IMR-90 (cell line): ENCODE results near the gene NDRG4. TPM values are rescaled to one million over a fixed set of nuclear protein-coding genes. Genes with fewer than 3 reads are reported as not detected.
A peak's percentile ranks its signal among the peaks of the same experiment; 100 is the strongest.

ENCODE experiments used
- ATAC-seq: fragments of 200-7000 bp; cut with Tn5 transposase; 2 replicates; pipeline ENCODE4 v1.9.1; 2020; ENCODE audit warnings: low read depth, mild to moderate bottlenecking, moderate library complexity
- BruUV-seq: library from RNA; stranded (reverse); fragments of 400-500 nt; replicated peaks from 2 replicates; lab custom pipeline; 2021; lab: Mats Ljungman, UMichigan
- CTCF ChIA-PET: fragments of 300-600 bp; formaldehyde crosslinking; extraction: SDS; loops from one replicate; lab custom pipeline; 2021; ENCODE audit warnings: antibody characterized with exemption; lab: Yijun Ruan, JAX
- POLR2A ChIA-PET: fragments of 300-600 bp; sonication (Branson Sonifier 250); formaldehyde crosslinking; loops from one replicate; lab custom pipeline; 2022; ENCODE audit warnings: antibody characterized with exemption; ENCODE audit not compliant: unreplicated experiment; lab: Charles Lee
- DNase-seq: peaks from one replicate; pipeline ENCODE4 v3.0.0; 2013
- H2AFZ ChIP-seq: replicated peaks from 2 replicates; pipeline ENCODE3; 2013; ENCODE audit warnings: low read length, mild to moderate bottlenecking; ENCODE audit not compliant: poor library complexity
- H2AK5ac ChIP-seq: 2 replicates; pipeline ENCODE4 v1.6.1; 2013; ENCODE audit warnings: low read depth, low read length, inconsistent platforms
- H2AK9ac ChIP-seq: replicated peaks from 2 replicates; pipeline ENCODE3; 2013; ENCODE audit warnings: mild to moderate bottlenecking, low read depth, low read length, moderate library complexity; ENCODE audit not compliant: poor library complexity
- H2BK120ac ChIP-seq: 2 replicates; pipeline ENCODE4 v1.6.1; 2013; ENCODE audit warnings: low read depth, low read length, inconsistent platforms
- H2BK15ac ChIP-seq: 3 replicates; pipeline ENCODE4 v1.6.1; 2013; ENCODE audit warnings: low read depth, low read length, inconsistent platforms
- H2BK20ac ChIP-seq: 2 replicates; pipeline ENCODE4 v1.6.1; 2013; ENCODE audit warnings: low read depth, mild to moderate bottlenecking, inconsistent platforms, low read length, moderate library complexity
- H2BK5ac ChIP-seq: 2 replicates; pipeline ENCODE4 v1.6.1; 2013; ENCODE audit warnings: mild to moderate bottlenecking, low read depth, low read length, inconsistent platforms; ENCODE audit not compliant: poor library complexity, severe bottlenecking
- H3K14ac ChIP-seq: replicated peaks from 2 replicates; pipeline ENCODE4 v1.6.1; 2013; ENCODE audit warnings: low read depth, low read length, inconsistent platforms
- H3K18ac ChIP-seq: 2 replicates; pipeline ENCODE4 v1.6.1; 2013; ENCODE audit warnings: low read depth, low read length, control low read depth
- H3K23ac ChIP-seq: 2 replicates; pipeline ENCODE4 v1.6.1; 2013; ENCODE audit warnings: low read depth, low read length, inconsistent platforms
- H3K27ac ChIP-seq: 2 replicates; pipeline ENCODE4 v1.5.1; 2013; ENCODE audit warnings: mild to moderate bottlenecking, control low read depth, low read length; ENCODE audit not compliant: insufficient read depth
- H3K27me3 ChIP-seq: 2 replicates; pipeline ENCODE4 v1.6.1; 2013; ENCODE audit warnings: low read length; ENCODE audit not compliant: control insufficient read depth, insufficient read depth
- H3K36me3 ChIP-seq: 2 replicates; pipeline ENCODE4 v1.6.1; 2013; ENCODE audit warnings: low read length, mixed read lengths; ENCODE audit not compliant: control insufficient read depth, insufficient read depth
- H3K4ac ChIP-seq: 2 replicates; pipeline ENCODE4 v1.6.1; 2013; ENCODE audit warnings: low read depth, low read length, inconsistent platforms
- H3K4me1 ChIP-seq: 2 replicates; pipeline ENCODE4 v1.6.1; 2013; ENCODE audit warnings: low read length, mixed read lengths; ENCODE audit not compliant: control insufficient read depth, insufficient read depth
- H3K4me2 ChIP-seq: 2 replicates; pipeline ENCODE4 v1.6.1; 2013; ENCODE audit warnings: low read depth, mild to moderate bottlenecking, control low read depth, low read length, moderate library complexity
- H3K4me3 ChIP-seq: 2 replicates; pipeline ENCODE4 v1.5.1; 2013; ENCODE audit warnings: low read depth, mild to moderate bottlenecking, control low read depth, low read length, moderate library complexity; ENCODE audit not compliant: insufficient read depth
- H3K56ac ChIP-seq: 2 replicates; pipeline ENCODE4 v1.6.1; 2013; ENCODE audit warnings: low read length, inconsistent platforms; ENCODE audit not compliant: insufficient read depth; ENCODE audit errors: extremely low read depth
- H3K79me1 ChIP-seq, 2 experiments: 2 replicates each; pipeline ENCODE4 v1.6.1; 2013; ENCODE audit warnings: low read length in 2 of 2, inconsistent platforms in 1 of 2, low read depth in 1 of 2
- H3K9ac ChIP-seq: 2 replicates; pipeline ENCODE4 v1.6.1; 2013; ENCODE audit warnings: low read depth, low read length, control low read depth
- H3K9me1 ChIP-seq: 2 replicates; pipeline ENCODE4 v1.6.1; 2013; ENCODE audit warnings: low read length, inconsistent platforms; ENCODE audit not compliant: insufficient read depth
- H3K9me3 ChIP-seq: 2 replicates; pipeline ENCODE4 v1.6.1; 2013; ENCODE audit warnings: low read length; ENCODE audit not compliant: control insufficient read depth, insufficient read depth
- H4K20me1 ChIP-seq: 2 replicates; pipeline ENCODE4 v1.6.1; 2013; ENCODE audit warnings: low read length, inconsistent platforms; ENCODE audit not compliant: insufficient read depth
- H4K5ac ChIP-seq: 2 replicates; pipeline ENCODE4 v1.6.1; 2013; ENCODE audit warnings: mild to moderate bottlenecking, low read depth, low read length, control low read depth
- H4K8ac ChIP-seq, 2 experiments: 2 replicates each; pipeline ENCODE4 v1.6.1; 2013; ENCODE audit warnings: low read depth in 2 of 2, low read length in 2 of 2, control low read depth in 1 of 2, inconsistent platforms in 1 of 2
- H4K91ac ChIP-seq: 2 replicates; pipeline ENCODE4 v1.6.1; 2013; ENCODE audit warnings: low read depth, low read length, inconsistent platforms; ENCODE audit not compliant: insufficient read depth
- BHLHE40 ChIP-seq: fragments of 150-350 bp; IDR thresholded peaks from 2 replicates; pipeline ENCODE4 v1.6.1; 2016; ENCODE audit warnings: mild to moderate bottlenecking, low read depth, low read length
- CEBPB ChIP-seq: IDR thresholded peaks from 2 replicates; pipeline ENCODE4 v1.6.1; 2012; ENCODE audit warnings: low read depth, low read length, improper control_type of control experiment
- CHD1 ChIP-seq: IDR thresholded peaks from 2 replicates; pipeline ENCODE4 v1.6.1; 2012; ENCODE audit warnings: low read depth, low read length, improper control_type of control experiment
- ELK1 ChIP-seq: fragments of 150-350 bp; IDR thresholded peaks from 2 replicates; pipeline ENCODE4 v1.6.1; 2016; ENCODE audit warnings: low read depth, mild to moderate bottlenecking, low read length, moderate library complexity, borderline replicate concordance
- MAFK ChIP-seq: IDR thresholded peaks from 2 replicates; pipeline ENCODE4 v1.6.1; 2012; ENCODE audit warnings: low read depth, low read length, improper control_type of control experiment
- MAZ ChIP-seq: IDR thresholded peaks from 2 replicates; pipeline ENCODE4 v1.6.1; 2012; ENCODE audit warnings: low read depth, mild to moderate bottlenecking, low read length, improper control_type of control experiment, moderate library complexity, borderline replicate concordance
- MXI1 ChIP-seq: IDR thresholded peaks from 2 replicates; pipeline ENCODE4 v1.6.1; 2012; ENCODE audit warnings: low read depth, mild to moderate bottlenecking, low read length, moderate library complexity, borderline replicate concordance
- NFE2L2 ChIP-seq: fragments of 150-350 bp; IDR thresholded peaks from 2 replicates; pipeline ENCODE4 v1.6.1; 2016; ENCODE audit warnings: low read depth, mild to moderate bottlenecking, low read length
- POLR2A ChIP-seq: IDR thresholded peaks from 2 replicates; pipeline ENCODE4 v1.6.1; 2012; ENCODE audit warnings: mild to moderate bottlenecking, low read depth, low read length
- RAD21 ChIP-seq: IDR thresholded peaks from 2 replicates; pipeline ENCODE4 v1.6.1; 2012; ENCODE audit warnings: low read length, improper control_type of control experiment
- RCOR1 ChIP-seq: IDR thresholded peaks from 2 replicates; pipeline ENCODE4 v1.6.1; 2012; ENCODE audit warnings: mild to moderate bottlenecking, low read length, improper control_type of control experiment; ENCODE audit not compliant: insufficient replicate concordance
- RFX5 ChIP-seq: IDR thresholded peaks from 2 replicates; pipeline ENCODE4 v1.8.0; 2012; ENCODE audit warnings: low read depth, mild to moderate bottlenecking, low read length, moderate library complexity
- SMC3 ChIP-seq: fragments of 150-350 bp; IDR thresholded peaks from 2 replicates; pipeline ENCODE4 v1.6.1; 2016; ENCODE audit warnings: low read depth, mild to moderate bottlenecking, antibody characterized with exemption, low read length, moderate library complexity
- USF2 ChIP-seq: fragments of 150-350 bp; IDR thresholded peaks from 2 replicates; pipeline ENCODE4 v1.6.1; 2017; ENCODE audit warnings: mild to moderate bottlenecking, antibody characterized with exemption, low read length, low read depth
- WGBS, 2 experiments: methylation state at CpG; one replicate each; pipeline versions ENCODE4 v1.1.5 to v1.1.7; 2013; ENCODE audit warnings: missing lambda C conversion rate in 2 of 2; ENCODE audit not compliant: insufficient read length in 1 of 2; ENCODE audit errors: extremely low coverage in 2 of 2; 5-methylcytosine and 5-hydroxymethylcytosine counted together
- dilution Hi-C: fragments of 300-500 bp; cut with HindIII; formaldehyde crosslinking; loops from one replicate; pipeline ENCODE4 v1.14.3; 2018; ENCODE audit warnings: low sequenced_read_pairs; ENCODE audit not compliant: unreplicated experiment
- in situ Hi-C: fragments of 300-500 bp; cut with MboI; formaldehyde crosslinking; loops from 3 replicates; pipeline ENCODE4 v1.14.3; 2019; ENCODE audit warnings: low sequenced_read_pairs, inconsistent platforms, mixed read lengths
- intact Hi-C: fragments of 100-400 bp; cut with micrococcal nuclease; formaldehyde crosslinking; loops from 2 replicates; pipeline ENCODE4 v1.10.0; 2022
- polyA plus RNA-seq, 3 experiments: library from polyadenylated mRNA; depleted of rRNA; stranded (reverse); fragments of >200 nt; gene quantifications; 2 replicates each; pipeline ENCODE4 v1.2.3, GENCODE V29; 2012; ENCODE audit warnings: low replicate concordance in 1 of 3
- total RNA-seq: library from RNA; depleted of rRNA; stranded (reverse); fragments of >200 nt; gene quantifications from 2 replicates; pipeline ENCODE4 v1.2.3, GENCODE V29; 2012
- TF ChIP-seq, protein P1 (sequence below): conservative IDR thresholded peaks from 2 replicates; pipeline ENCODE4 v1.5.1; 2012; ENCODE audit warnings: mild to moderate bottlenecking, low read depth, low read length, improper control_type of control experiment

The NDRG4 gene
- total and polyA plus RNA-seq, 2 of the 4 experiments (the other 2 are of a cell fraction): 10.9 to 23.5 TPM

- WGBS, 2 experiments: 100% methylated on average over 1 of the region's 5 CpGs; no CpG with 5 or more reads in 1 of the 2 experiments
- Histone ChIP-seq H3K4me2 (no peak overlapping the region), H3K9ac (no peak overlapping the region), H4K8ac (no peak overlapping the region), H4K91ac (no peak overlapping the region), H2BK120ac (no peak overlapping the region), H3K9me1 (no peaks in the 10 kb centered on the region), H4K20me1 (no peaks in the 10 kb centered on the region), H3K27me3 (no peaks in the 10 kb centered on the region), H3K4me3 (no peak overlapping the region), H4K5ac (no peak overlapping the region), H3K27ac (no peak overlapping the region), H3K9me3 (no peaks in the 10 kb centered on the region), H2BK5ac (no peak overlapping the region), H2AK5ac (no peak overlapping the region), H3K23ac (no peak overlapping the region), H3K4ac (no peak overlapping the region), H3K56ac (no peak overlapping the region), H2BK20ac (no peak overlapping the region), H3K18ac (no peak overlapping the region), H2AK9ac (no peak overlapping the region), H2AFZ (no peak overlapping the region), H3K79me1 (peaks cover 4 to 17% of the 10 kb centered on the region in 2 experiments; a peak in 2 of 4 replicates), H3K4me1 (no peaks in the 10 kb centered on the region), H3K14ac (no peak overlapping the region), H3K36me3 (peaks cover 58% of the 10 kb centered on the region), H2BK15ac (no peak overlapping the region)
- CTCF ChIA-PET: no interaction called here
- dilution Hi-C loops: no loop called here
- ATAC-seq (0 out of 2 replicates have a peak, but pooled peaks have one; percentile 17), DNase-seq (no peak)
- intact Hi-C loops: no loop called here
- TF ChIP-seq RCOR1 (no peak), MAFK (no peak), NFE2L2 (no peak), BHLHE40 (no peak), MXI1 (no peak), CHD1 (no peak), RFX5 (no peak), CEBPB (no peak), POLR2A (no peak), ELK1 (no peak), USF2 (no peak), SMC3 (no peak), RAD21 (no peak), MAZ (no peak)
- TF ChIP-seq, protein P1, sequence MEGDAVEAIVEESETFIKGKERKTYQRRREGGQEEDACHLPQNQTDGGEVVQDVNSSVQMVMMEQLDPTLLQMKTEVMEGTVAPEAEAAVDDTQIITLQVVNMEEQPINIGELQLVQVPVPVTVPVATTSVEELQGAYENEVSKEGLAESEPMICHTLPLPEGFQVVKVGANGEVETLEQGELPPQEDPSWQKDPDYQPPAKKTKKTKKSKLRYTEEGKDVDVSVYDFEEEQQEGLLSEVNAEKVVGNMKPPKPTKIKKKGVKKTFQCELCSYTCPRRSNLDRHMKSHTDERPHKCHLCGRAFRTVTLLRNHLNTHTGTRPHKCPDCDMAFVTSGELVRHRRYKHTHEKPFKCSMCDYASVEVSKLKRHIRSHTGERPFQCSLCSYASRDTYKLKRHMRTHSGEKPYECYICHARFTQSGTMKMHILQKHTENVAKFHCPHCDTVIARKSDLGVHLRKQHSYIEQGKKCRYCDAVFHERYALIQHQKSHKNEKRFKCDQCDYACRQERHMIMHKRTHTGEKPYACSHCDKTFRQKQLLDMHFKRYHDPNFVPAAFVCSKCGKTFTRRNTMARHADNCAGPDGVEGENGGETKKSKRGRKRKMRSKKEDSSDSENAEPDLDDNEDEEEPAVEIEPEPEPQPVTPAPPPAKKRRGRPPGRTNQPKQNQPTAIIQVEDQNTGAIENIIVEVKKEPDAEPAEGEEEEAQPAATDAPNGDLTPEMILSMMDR: no peak
- POLR2A ChIA-PET: no interaction called here
- BruUV-seq: no TSS peak
- in situ Hi-C loops: loop anchor here (5.0 kb wide), 1 partner anchor 47 kb away; no protein-coding TSS in a partner anchor
These were observed 30.2 kb downstream of the NDRG4 start for GRCh38 chr16:58530179-58530578.
